ENCODE results near the gene DNASE2B. TPM values are rescaled to one million over a fixed set of nuclear protein-coding genes. Genes with fewer than 3 reads are reported as not detected.

DNASE2B gene
- total RNA-seq, 2 donors from 2014 or later = not detected

- TF ChIP-seq POLR2A (IDR thresholded peaks at IDR 0.05) = no peak
- no peak for TF ChIP-seq CTCF (IDR thresholded peaks at IDR 0.05)
- ATAC-seq (no peak), DNase-seq (no peak)
- Histone ChIP-seq H3K4me1 (peaks cover 8% of the 10 kb centered on the region), H3K36me3 (replicated peaks in 1 of 2; ENCODE audit: insufficient read depth in 1 of 2, low read depth in 2 of 2) (no peaks in the 10 kb centered on the region), H3K9me3 (no peaks in the 10 kb centered on the region), H3K4me3 (no peak overlapping the region), H3K27me3 (no peaks in the 10 kb centered on the region), H3K27ac (no peak overlapping the region)
- WGBS, 2 donors = 85 to 88% methylated on average over 4 of the region's 4 CpGs
- intact Hi-C loops (cut with DNase I) = no loop called here
Measured at GRCh38 chr1:84379138-84379916, 19.0 kb upstream of the DNASE2B start.

- Histone ChIP-seq H3K27ac (no peak overlapping the region), H3K9me3 (no peaks in the 10 kb centered on the region), H3K27me3 (no peaks in the 10 kb centered on the region), H3K4me3 (no peak overlapping the region), H3K4me1 (peaks cover 8% of the 10 kb centered on the region), H3K36me3 (replicated peaks in 1 of 2; ENCODE audit: insufficient read depth in 1 of 2, low read depth in 2 of 2) (no peaks in the 10 kb centered on the region)
- TF ChIP-seq POLR2A (IDR thresholded peaks at IDR 0.05) (no peak), CTCF (IDR thresholded peaks at IDR 0.05) (no peak)
- 59 to 72% methylated on average over 1 of the region's 1 CpG for WGBS, 2 donors
- no peak for DNase-seq
- ATAC-seq = no peak
- intact Hi-C loops (cut with DNase I) = no loop called here
Measured at GRCh38 chr1:84379917-84380180, 18.4 kb upstream of the DNASE2B start.

GRCh38 chr1:84382127-84382526, 16.2 kb upstream of the DNASE2B start:
- ATAC-seq (no peak), DNase-seq (no peak)
- no peak overlapping the region for H3K4me3 ChIP-seq
- H3K27ac ChIP-seq = no peak overlapping the region
- intact Hi-C loops (cut with DNase I) = no loop called here
- H3K4me1 ChIP-seq = peaks cover 8% of the 10 kb centered on the region
- 78% methylated on average over 3 of the region's 3 CpGs for WGBS, 2 donors
- H3K27me3 ChIP-seq = no peaks in the 10 kb centered on the region
- no peaks in the 10 kb centered on the region for H3K36me3 ChIP-seq (replicated peaks in 1 of 2; ENCODE audit: insufficient read depth in 1 of 2, low read depth in 2 of 2)
- H3K9me3 ChIP-seq = no peaks in the 10 kb centered on the region
- TF ChIP-seq CTCF (IDR thresholded peaks at IDR 0.05) (no peak), POLR2A (IDR thresholded peaks at IDR 0.05) (no peak)

GRCh38 chr1:84385347-84385746, 12.9 kb upstream of the DNASE2B start:
- H3K27me3 ChIP-seq = no peaks in the 10 kb centered on the region
- 88 to 95% methylated on average over 1 of the region's 1 CpG for WGBS, 2 donors
- no peak for ATAC-seq

More at GRCh38 chr1:84385347-84385746, 12.9 kb upstream of the DNASE2B start:
- H3K4me1 ChIP-seq = no peaks in the 10 kb centered on the region
- DNase-seq = no peak
- intact Hi-C loops (cut with DNase I) = no loop called here
- TF ChIP-seq POLR2A (IDR thresholded peaks at IDR 0.05) = no peak
- TF ChIP-seq CTCF (IDR thresholded peaks at IDR 0.05) = no peak
- H3K36me3 ChIP-seq (replicated peaks in 1 of 2; ENCODE audit: insufficient read depth in 1 of 2, low read depth in 2 of 2) = no peaks in the 10 kb centered on the region
- H3K4me3 ChIP-seq = no peak overlapping the region
- no peak overlapping the region for H3K27ac ChIP-seq
- H3K9me3 ChIP-seq = no peaks in the 10 kb centered on the region
